T-helper 22 cell (primary cell): ENCODE results near the gene TACR1.
"Not testable (repeated sequence)": the region's sequence is repeated elsewhere in the genome, so short reads cannot be mapped to it uniquely, and the experiment has no call there.

Experiments
- DNase-seq: peaks from one replicate; pipeline ENCODE4 v3.0.0-alpha.2; 2020; ENCODE audit warnings: low read depth

TACR1 gene

DNA sequence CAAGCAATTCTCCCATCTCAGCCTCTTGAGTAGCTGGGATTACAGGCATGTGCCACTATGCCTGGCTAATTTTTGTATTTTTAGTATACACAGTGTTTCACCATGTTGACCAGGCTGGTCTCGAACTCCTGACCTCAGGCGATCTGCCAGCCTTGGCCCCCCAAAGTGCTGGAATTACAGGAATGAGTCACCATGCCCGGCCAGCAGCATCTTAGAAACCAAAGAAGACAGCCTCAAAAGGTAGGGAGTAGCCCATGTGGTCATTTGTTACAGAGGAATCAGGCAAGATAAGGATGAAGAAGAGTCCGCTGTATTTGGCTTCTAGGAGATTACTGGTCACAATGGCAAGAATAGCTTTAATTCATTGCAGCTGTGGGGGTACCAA lies 53.1 kb downstream of the TACR1 start:
- DNase-seq = not testable (repeated sequence)

DNA sequence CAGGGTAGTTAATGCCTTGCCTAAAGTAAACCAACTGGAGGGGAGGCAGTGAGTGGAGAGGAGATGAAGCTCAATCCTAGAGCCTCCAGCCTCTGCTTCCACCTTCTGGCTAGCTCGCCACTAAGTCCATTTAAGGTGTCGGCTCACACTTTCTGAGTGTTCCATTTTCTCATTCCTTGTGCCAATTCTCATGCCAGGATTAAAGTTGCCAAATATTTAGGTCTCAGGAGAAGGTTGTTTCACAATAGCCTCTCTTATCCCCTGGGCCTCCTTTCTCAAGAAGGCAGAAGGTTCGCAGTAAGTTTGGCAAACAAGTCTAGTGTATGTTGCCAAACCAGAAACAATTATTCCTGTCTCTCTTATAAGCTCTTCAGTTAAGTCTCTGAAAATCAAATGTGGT lies 57.2 kb downstream of the TACR1 start:
- DNase-seq = no peak

DNA sequence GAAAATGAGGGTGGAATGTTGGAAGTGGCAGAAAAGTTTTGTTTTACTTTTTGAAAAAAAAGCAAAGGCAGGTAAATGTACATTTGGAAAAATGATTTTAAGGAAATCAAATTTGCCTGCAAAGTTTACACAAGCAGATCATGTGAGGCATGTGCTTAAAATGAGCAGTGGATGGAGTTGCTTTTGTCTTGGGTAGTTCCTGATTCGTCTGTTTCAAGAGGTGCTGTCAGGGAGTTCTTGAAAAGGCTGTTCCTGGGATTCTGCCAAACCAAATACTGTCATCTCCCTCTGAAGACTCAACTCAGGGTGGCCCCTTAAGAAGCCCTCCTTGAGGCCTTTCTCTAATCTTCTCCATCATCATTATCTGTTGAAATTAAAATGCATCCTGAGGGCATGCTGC lies 59.0 kb downstream of the TACR1 start:
- DNase-seq = no peak

DNA sequence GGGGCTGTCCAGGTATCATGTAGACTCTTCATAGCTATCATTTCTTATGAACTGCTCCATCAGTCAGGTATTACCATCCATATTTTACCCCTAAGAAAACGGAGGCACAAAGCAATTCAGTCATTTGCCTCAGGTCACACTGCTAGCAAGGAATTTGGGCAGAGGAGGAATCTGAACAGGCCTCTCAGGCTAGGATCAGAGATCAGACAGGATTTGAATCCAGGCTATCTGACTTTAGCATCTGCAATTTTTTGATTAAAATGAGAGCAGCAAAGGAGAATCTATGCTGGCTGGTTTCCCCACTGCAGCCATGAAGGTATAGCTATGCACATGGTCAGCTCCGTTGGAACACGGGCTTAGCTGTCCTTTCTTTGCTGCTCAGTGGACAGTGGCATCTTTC lies 60.1 kb downstream of the TACR1 start:
- no peak for DNase-seq

DNA sequence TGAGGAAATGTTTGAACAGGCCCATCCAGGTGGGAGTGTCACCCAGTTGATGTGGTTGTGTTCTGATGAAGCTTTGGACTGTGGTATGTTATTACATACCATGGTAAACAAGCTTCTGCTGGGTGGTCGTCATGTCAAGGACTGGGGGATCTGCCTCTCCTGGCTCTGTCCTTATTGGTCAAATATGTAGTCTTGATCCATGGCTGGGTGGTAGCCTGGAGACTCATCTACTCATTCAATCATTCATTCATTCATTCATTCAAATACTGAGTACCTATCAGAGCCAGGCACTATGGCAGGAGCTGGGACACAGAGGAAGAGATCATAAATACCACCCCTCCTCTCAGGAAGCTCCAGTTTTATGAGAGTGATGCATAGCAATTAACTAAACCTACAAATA lies 60.8 kb downstream of the TACR1 start:
- DNase-seq = no peak

DNA sequence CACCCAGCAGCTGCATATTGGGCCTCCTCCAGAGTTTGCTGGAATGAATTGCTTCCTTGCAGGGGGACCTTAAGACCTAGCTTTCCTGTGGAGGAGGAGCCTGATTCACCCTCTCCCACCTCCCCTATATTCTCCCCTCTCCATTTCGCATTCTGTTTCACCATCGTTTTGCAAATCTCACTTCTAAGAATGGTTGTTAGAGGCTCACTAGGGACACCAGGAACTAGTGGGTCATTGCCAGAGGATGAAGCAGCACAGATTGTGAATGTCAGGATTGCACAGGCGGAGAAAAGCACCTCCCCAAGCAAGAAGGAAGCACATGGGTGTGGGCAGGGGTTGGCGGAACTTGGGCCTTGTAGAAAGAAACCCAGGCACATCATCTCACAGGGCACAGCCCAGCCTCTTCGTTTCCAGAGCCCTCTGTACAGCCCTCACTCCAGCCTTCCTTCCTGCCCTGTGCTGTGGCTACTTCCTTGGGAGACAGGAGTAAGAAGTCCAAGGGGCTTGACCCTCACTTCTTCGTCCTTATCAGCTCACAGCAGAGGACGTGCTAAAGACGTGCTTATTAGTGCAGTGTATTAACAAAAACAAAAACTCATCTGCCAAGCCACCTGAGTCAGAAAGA lies 63.4 kb downstream of the TACR1 start:
- no peak for DNase-seq

DNA sequence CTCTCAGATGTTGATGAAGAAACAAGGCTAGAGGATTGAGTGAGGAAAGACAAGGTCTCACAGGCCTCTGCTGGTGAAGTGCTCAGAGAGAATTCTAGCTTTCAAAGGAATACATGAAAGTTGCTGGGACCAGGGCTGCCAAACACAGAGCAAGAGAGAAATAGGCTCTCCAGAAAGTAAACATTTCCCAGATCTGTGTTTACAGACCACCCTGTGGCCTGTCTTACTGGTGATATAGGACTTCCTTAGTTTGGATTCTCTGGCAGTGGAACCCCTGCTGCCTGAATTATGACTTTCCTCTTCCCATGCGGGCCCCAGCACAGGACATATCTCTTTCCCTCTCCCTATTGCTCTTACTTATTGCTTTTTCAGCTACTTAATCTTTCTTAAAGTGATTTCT lies 64.5 kb downstream of the TACR1 start:
- no peak for DNase-seq

DNA sequence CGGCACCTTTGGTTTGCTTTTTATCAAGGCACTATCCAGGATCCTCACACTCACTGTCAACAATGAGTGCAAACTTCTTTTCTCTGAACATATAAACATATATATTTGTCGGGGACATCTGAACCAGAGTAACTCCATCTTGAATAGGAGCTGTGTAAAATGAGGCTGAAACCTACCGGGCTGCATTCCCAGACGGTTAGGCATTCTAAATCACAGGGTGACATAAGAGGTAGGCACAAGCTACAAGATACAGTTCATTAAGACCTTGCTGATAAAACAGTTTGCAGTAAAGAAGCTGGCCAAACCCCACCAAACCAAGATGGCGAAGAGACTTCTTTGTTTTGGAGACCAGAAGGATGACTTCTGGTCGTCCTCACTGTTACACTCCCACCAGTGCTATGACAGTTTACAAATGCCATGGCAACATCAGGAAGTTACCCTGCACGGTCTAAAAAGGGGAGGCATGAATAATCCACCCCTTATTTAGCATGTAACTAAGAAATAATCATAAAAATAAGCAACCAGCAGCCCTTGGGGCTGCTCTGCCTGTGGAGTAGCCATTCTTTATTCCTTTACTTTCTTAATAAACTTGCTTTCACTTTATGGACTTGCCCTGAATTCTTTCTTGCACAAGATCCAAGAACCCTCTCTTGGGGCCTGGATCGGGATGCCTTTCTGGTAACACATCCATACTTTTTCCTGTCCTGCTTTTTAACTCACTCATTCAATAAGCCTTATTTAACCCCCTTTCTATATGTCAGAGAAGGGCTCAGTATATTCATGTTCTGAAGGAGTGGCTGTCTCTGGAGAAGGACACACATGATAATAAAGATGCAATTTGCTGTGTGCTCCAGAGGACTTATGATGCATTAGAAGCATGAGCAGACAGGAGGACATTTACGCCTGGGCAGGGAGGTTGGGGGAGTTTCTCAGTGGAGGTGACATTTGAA lies 65.4 kb downstream of the TACR1 start:
- no peak for DNase-seq

DNA sequence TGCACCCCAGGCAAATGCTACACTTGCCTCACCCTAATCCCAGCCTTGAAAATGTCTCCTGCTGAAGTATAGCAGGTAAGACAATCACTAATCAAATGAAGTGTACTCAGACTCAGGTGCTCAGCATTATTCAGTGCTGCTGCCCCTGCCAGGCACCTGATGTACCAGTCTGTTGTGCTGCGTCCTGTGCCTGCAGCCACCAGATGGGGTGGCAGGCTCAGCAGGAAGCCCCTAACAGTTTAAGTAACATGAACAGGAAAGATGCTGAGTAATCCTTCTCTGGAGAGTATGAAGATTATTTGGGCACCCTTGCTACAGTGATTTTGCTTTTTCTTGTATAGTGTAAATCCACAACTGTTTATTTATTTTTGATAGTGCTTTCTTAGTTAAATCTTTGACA lies 69.1 kb downstream of the TACR1 start:
- no peak for DNase-seq

DNA sequence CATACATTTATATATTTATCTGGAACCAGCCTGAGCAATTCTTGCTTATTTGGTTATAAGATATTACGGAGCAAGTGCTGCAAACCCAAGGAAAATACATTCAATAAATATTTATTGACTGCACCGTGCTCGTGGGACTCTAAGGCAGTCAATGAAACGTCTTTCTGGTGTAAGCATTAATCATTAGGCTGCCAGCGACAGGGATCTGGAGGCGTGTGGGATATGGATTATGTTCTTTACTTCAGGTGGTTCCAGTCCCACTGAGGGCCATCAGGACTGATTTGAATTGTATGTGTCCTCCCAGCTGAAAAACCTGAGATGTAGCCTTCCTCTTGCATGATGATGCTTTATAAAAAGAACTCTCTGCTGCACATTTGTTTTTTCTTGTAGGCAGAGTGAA lies 75.4 kb downstream of the TACR1 start:
- DNase-seq = no peak

DNA sequence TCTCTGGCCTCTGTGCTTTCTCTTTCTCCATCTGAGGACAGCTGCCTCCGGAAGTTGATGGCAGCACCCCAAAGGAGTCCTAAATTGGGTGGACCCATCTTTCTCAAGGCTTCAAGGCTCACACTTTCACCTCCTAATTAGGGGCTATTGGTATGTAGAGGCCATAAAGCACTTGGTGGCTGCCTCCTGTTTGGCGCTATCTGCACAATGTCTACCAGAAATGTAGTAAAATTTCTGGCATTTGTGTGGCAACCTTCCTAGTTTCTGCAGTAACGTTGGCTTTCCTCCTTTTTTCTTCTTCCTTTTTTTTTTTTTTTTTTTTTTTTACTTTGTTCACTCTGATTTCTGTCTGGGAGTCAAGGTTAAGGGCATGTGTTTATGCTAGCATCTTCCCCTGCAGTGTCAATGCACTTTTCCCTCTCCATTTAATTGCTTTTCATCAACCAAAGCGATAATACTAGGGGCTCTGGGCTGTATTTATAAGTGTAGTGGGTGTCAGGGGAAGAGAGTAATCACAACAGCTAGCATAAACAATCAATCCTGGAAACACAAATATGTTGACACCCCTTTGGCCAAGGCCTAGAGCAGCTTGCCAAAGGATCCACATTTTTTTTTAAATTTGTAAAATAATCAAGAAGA lies 86.0 kb downstream of the TACR1 start:
- no peak for DNase-seq

DNA sequence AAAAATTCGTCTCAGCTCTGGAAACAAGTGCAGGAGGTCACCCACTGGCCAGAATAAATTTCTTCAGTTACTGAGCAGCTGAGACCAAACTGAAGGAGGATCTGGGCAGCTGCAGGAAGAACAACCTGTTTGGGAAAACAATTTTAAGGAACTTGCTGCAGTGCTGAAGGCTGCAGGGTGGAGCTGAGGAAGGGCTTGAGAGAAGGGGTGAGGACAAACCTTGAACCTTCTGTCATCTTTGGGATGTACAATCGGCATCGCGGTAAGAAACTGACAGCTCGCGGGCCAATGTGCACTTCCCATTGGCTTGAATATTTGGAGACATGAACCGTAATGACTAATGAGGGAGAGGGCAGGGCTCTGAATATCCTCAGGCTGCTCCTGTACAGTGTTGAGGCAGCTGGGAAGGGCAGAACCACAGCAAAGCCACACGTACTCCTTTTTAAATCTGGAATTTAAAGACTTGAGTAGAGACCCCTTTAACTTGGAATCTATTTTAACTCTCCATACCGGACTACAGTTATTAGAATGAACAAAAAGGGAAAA lies 90.3 kb downstream of the TACR1 start:
- no peak for DNase-seq

DNA sequence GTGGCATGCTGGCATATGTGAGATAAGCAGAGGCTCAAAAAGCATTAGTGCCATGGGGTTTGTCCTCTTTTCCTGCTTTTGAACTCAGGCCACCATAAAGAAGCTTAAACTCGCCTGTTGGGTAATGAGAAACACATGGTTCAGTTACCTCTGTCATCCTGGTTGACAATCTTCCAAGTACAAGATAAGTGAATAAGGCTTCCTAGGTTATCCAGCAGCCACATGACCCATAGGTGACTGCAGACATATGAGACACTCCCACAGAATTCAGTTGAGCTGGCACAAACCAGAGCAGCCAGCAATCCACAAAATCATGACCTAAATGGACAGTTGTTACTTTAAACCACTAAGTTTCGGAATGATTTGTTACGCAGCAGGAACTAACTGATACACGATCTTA lies 97.3 kb downstream of the TACR1 start:
- no peak for DNase-seq

DNA sequence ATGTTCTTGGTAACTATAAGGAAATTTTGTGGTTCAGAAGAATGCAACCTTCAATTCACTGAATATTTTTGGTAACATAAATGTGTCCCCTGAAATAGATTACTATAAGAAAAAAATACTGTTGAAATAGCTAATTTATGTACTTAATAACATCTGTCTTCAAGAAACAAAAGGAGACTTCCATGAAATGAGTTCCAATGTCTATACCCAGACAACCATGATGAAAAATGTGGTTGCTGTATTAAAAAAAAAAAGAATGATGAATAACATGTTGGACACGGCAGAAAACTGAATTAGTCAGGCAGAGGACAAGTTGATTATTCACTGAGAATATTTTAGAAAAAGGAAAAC lies 98.5 kb downstream of the TACR1 start:
- no peak for DNase-seq

DNA sequence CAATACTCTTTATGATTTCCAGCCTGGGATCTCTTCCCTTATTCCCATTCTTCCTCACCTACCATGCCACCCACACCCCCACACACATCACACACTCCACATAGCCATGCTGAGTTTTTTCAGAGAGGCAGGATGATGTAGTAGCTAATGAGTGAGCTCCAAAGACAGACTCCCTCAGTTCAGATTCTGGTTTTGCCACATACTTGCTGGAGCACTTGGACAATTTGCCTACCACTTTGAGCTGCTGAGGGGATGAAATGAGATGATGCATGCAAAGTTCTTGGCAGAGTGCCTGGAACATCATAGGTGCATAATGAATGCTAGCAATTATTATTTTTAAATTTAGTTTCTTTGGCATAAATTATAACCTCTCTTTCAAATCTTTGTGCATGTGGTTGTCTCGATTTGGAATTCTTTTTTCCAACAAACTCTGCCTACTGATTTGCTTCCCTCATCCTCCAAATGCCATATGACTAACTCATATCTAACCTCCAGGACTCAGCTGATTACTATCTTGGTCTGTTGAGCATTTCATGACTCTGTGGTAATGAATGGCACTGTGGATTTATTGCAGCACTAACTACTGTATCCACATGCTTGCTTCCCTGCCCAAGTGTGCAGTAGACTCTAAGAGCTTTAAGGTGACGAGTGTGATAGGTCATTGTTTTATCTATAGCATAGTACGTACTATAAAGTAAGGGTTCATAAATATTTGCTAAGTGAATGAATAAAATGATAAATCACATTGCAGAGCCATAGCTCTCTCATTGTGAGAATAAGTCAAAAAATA lies 99.1 kb downstream of the TACR1 start:
- DNase-seq = no peak

DNA sequence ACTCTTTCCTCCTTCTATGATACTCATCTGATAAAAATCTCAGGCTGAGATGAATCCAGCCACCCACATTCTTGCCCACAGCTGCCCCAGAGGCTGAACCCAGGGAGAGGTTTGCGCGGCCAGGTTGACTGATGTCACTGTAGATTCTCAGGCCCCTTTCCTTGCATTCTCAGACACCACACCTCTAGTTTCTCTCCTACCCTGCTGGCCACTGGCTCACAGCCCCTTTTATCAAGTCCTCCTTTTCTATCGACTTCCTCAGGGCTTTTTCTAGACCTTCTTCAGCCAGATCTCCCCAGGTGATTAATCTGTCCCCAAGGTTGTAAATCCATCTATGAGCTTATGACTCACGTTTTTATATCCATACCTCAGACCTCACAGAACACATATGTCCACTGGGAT lies 99.8 kb downstream of the TACR1 start:
- no peak for DNase-seq

DNA sequence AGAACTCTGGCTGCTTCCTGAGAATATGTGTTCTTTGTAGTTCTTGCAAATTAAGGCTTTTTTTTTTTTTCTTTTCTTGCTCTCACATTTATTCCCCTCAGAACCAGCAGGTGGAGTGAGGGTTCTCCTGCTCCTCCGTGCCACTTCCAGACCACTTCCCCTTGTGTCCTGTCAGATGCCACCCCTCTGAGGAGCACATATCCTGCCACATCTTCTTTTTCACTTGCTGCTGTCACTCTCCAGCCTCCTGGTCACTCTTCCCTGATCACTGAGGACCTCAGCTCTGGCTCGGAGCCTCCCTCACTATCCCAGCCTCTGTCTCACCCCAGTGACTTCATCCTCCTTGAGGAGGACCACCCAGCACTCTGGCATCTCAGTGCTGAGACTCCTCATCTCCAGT lies 100.5 kb downstream of the TACR1 start:
- no peak for DNase-seq

DNA sequence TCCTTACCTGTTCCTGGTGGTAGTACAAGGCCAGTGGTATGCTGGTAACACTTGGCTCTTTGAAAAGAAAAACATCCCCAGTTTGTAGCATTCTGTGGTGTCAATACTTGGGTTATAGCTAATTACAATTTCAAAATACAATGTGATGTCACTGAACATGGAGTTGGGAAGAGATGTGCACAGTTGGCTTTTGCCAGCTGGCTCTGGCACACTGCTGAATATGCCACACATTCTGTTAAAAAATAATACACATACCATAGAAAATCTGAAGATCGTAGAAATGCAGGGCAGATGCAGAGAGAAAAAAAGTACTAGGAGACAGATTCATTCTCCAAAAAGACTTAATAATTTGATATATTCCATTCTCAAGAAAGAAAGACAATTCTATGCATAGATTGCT lies 101.5 kb downstream of the TACR1 start:
- no peak for DNase-seq

DNA sequence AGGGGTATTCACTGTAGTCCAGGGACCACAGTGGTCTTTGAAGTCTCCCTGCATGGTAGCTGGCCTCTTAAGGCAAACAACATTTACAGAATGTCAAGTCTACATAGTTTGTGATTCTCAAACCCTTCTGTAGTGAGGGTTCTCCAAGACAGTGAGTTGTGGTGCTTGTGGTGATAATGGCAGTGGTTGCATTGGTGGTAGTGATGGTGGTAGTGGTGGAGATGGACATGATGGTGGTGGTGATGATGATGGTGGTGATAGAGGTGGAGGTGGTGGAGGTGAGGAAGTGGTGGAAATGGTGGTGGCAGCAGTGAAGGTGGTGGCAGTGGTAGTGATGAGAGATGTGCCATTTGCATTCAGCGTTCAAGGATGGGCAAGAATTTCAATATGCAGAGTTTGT lies 104.9 kb downstream of the TACR1 start:
- DNase-seq = no peak

DNA sequence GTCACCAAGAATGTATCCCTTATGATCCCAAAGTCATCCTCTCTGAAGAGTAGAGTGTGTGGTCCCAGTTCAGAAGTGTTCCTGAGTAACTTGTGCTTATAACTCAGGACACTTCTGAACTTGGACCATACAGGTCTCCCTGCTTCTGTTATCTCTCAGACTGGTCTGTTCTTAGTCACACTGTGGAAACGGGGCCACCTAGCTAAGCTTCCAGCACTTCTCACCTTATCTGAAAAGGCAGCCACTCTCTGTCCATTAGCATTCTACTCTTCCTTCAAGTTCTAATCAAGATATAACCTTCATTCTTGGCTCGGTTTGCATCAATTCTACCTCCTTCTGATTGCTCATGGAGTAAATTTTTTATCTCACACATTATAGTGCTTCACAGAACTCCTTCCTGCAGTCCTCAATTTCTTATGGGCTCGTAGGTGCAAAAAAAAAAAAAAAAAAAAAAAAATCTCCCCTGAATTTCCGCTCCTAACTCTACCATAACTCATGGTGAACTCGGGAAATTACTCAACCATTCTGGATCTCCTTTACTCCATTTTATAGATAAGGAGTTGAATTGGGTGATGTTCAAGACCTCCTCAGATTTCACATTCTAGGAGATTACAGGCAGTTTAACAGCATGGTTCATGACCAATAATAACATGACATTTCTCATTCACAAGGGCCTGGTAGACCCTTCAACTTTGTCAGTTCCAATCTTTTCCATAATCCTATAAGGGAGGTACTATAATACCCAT lies 108.4 kb downstream of the TACR1 start:
- no peak for DNase-seq

DNA sequence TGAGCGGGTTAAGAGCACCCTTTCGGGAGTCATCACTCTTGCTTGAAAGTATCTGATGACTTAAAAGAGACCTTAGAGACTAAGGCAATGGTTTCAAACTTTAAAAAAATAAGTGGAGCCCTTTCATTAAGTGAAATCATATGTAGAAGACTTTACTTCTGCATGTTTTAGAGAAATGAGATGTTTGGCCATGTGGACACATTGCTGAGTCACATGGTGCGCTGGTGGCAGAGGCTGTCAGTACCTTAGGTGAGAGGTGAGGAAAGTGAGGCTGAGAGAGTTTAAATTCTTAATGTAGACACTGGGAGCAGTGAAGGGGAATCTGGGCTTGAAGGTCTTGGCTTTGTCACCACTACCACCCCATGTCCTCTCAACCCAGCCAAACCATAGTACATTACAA lies 109.8 kb downstream of the TACR1 start:
- DNase-seq = no peak

DNA sequence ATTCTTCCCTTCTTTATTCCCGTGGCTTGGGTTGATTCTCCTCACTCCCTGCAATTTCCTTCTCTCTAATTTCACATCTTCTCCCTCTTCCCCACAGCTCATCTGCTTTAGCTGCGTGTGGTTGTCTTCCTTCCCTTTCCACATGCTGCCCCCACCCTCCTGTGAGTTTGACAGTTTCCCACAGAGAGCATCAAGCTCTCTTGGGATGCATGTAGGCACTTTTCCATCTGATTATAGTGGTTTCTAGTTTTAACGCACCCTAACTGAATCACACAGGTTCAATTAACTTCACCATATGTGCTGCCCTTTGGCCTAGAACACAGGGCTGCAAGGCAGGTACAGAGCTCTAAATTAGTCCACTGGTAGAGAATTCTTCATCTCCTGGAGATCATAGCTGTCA lies 110.5 kb downstream of the TACR1 start:
- DNase-seq = no peak
